HFFc6 (cell line): ENCODE measurements around the gene GPR180. TPM values are rescaled to one million over a fixed set of nuclear protein-coding genes. Genes with fewer than 3 reads are reported as not detected.

Experiments
- DNase-seq: peaks from one replicate; pipeline ENCODE4 v3.0.0-alpha.2; 2018
- H3K27ac Mint-ChIP-seq: 2 replicates; pipeline ENCODE4 v1.8.0; 2020; ENCODE audit warnings: mild to moderate bottlenecking, mixed read lengths
- H3K27me3 Mint-ChIP-seq: 2 replicates; pipeline ENCODE4 v1.8.0; 2021; ENCODE audit warnings: mild to moderate bottlenecking, moderate library complexity, mixed read lengths; ENCODE audit not compliant: insufficient read depth
- H3K36me3 Mint-ChIP-seq: 2 replicates; pipeline ENCODE4 v1.8.0; 2021; ENCODE audit warnings: low read depth, mixed read lengths
- H3K4me1 Mint-ChIP-seq: 2 replicates; pipeline ENCODE4 v1.8.0; 2020; ENCODE audit warnings: low read depth, mixed read lengths
- H3K4me3 Mint-ChIP-seq: 2 replicates; pipeline ENCODE4 v1.8.0; 2020; ENCODE audit warnings: mild to moderate bottlenecking, moderate library complexity, mixed read lengths
- H3K9me3 Mint-ChIP-seq: 2 replicates; pipeline ENCODE4 v1.8.0; 2020; ENCODE audit warnings: mild to moderate bottlenecking, mixed read lengths
- CTCF ChIP-seq: fragments of 200-600 bp; sonication (generic); IDR thresholded peaks from 2 replicates; pipeline ENCODE4 v1.5.0; 2021; ENCODE audit warnings: antibody characterized with exemption, mild to moderate bottlenecking
- total RNA-seq, 6 experiments: library from RNA; stranded (reverse); fragmentation: NEBNext Ultra II Directional; extraction: Animal tissue kit (Norgen Biotek cat#: 25700); gene quantifications; 2 replicates in 1 of 6; 3 replicates in 5 of 6; pipeline ENCODE4 v1.2.3, GENCODE V29; 2021

GPR180 gene
- total RNA-seq, 6 experiments from 2014 or later: 8.2 to 10.6 (median 9.1) TPM

GRCh38 chr13:94617389-94618000 lies 15.8 kb downstream of the GPR180 start:
- Mint-ChIP-seq H3K27me3 (no peaks in the 10 kb centered on the region), H3K9me3 (no peaks in the 10 kb centered on the region), H3K36me3 (no peaks in the 10 kb centered on the region), H3K4me3 (no peak overlapping the region), H3K4me1 (peaks cover 6% of the 10 kb centered on the region), H3K27ac (no peak overlapping the region)
- peak; percentile 72 for TF ChIP-seq CTCF
- no peak for DNase-seq

GRCh38 chr13:94620286-94620896 lies 18.7 kb downstream of the GPR180 start:
- Mint-ChIP-seq H3K4me1 (no peaks in the 10 kb centered on the region), H3K36me3 (peaks cover 11% of the 10 kb centered on the region; the same call in 1 of the 2 replicates), H3K4me3 (no peak overlapping the region), H3K27ac (no peak overlapping the region), H3K9me3 (no peaks in the 10 kb centered on the region), H3K27me3 (no peaks in the 10 kb centered on the region)
- TF ChIP-seq CTCF: peak; percentile 87
- peak; percentile 18 for DNase-seq

GRCh38 chr13:94622344-94622743 lies 20.7 kb downstream of the GPR180 start:
- Mint-ChIP-seq H3K36me3 (peaks cover 11% of the 10 kb centered on the region; the same call in 1 of the 2 replicates), H3K4me1 (no peaks in the 10 kb centered on the region), H3K4me3 (no peak overlapping the region), H3K9me3 (no peaks in the 10 kb centered on the region), H3K27ac (no peak overlapping the region), H3K27me3 (no peaks in the 10 kb centered on the region)
- DNase-seq: no peak
- no peak for TF ChIP-seq CTCF

GRCh38 chr13:94623316-94623715 lies 21.7 kb downstream of the GPR180 start:
- H3K4me3 Mint-ChIP-seq: no peak overlapping the region
- H3K36me3 Mint-ChIP-seq: peaks cover 11% of the 10 kb centered on the region; the same call in 1 of the 2 replicates
- H3K9me3 Mint-ChIP-seq: no peaks in the 10 kb centered on the region
- H3K27ac Mint-ChIP-seq: no peak overlapping the region
- no peaks in the 10 kb centered on the region for H3K4me1 Mint-ChIP-seq
- TF ChIP-seq CTCF: no peak
- no peak for DNase-seq
- no peaks in the 10 kb centered on the region for H3K27me3 Mint-ChIP-seq

GRCh38 chr13:94630858-94631257 lies 29.2 kb downstream of the GPR180 start:
- H3K27ac Mint-ChIP-seq: no peak overlapping the region
- no peak overlapping the region for H3K4me3 Mint-ChIP-seq
- no peaks in the 10 kb centered on the region for H3K4me1 Mint-ChIP-seq
- no peak for TF ChIP-seq CTCF
- H3K27me3 Mint-ChIP-seq: no peaks in the 10 kb centered on the region; the same call in 1 of the 2 replicates
- no peak for DNase-seq
- peaks cover 29% of the 10 kb centered on the region for H3K36me3 Mint-ChIP-seq
- no peaks in the 10 kb centered on the region for H3K9me3 Mint-ChIP-seq
